NCI-H1092 treated with DMSO at 0.1 percent for 48 hours (cell line): ENCODE results near the gene ZNF699.
A peak's percentile ranks its signal among the peaks of the same experiment; 100 is the strongest.
"Not testable (repeated sequence)": the region's sequence is repeated elsewhere in the genome, so short reads cannot be mapped to it uniquely, and the experiment has no call there.

Source experiments
- DNase-seq: peaks from one replicate; lab custom pipeline; 2025; lab: John Stamatoyannopoulos, UW

Gene ZNF699

DNA sequence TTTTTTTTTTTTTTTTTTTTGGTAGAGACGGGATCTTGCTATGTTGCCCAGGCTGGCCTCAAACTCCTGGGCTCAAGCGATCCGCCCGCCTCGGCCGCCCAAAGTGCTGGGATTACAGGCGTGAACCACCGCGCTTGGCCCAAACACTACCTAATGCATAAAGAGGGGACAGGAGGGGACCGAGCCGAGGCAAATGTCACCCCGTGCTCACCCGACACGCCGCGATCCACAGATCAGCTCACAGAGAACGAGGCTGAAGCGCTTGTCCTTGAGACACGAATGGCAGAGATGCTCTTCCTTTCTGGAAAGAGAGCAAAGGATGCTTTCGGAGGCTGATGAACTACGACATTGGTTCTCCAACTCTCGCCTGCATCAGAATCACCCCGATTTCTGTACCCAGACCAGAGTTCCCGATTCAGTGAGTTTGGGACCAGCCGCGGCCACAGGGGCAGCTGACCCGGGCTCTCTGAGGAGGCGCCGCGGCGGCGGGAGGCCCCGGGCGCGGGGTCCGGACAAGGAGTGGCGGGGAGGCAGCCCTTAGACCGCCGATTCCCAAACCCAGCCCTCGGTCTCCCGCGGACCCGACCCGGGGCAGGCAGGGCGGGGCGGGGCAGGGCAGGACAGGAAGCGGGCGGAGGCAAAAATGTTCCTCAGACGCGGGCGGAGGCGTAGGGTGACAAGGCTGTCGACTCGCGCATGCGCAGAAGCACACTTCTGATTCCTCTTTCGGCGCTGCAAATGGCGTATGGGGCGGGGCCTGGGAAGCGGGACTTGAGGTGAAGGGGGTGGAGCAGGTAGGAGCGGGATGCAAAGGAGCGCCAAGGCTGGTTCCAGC lies at the start of gene ZNF699:
TSS of gene ZNF699 (minus strand) at position 700 of the 835 bp plus-strand sequence. CDS start 4,719 bp downstream, outside the sequence.
- DNase-seq, result peak; percentile 99

DNA sequence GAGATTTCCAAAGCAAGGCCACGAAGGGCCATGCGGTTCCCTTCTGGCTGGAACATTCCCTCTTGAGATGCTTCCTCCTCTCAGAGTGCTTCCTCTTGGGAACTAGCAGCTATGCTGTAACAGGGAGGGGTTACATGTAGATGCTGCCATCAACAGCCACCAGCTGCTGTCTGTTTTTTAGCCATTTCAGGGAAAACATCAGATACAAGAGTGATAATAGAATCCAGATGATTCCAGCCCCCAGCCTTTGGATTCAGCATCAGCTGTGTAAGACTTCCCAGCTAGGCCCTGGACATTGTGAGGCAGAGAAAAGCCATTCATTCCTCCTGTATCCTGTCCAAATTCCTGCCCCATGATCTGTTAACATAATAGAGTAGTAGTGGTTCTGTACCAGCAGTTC lies 45.0 kb upstream of the ZNF699 start:
- DNase-seq, result no peak

GRCh38 chr19:9353011-9353410 lies 43.4 kb upstream of the ZNF699 start:
- DNase-seq, result no peak

DNA sequence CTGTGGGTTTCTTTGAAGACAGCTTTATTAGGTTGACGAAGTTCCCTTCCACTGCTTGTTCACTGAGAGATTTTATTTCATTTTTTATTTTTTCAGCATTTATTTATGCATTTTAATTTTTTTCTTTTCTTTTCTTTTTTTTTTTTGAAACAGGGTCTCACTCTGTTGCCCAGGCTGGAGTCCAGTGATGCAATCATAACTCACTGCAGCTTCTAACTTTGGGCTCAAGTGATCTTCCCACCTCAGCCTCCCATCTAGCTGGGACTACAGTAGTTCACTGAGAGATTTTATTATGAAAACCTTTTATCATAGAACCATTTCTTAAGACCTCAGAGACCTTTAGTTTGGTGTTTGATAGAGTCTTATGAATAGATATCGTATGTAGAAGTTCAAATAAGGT lies 42.9 kb upstream of the ZNF699 start:
- DNase-seq, result no peak

- DNase-seq, result no peak
Measured at GRCh38 chr19:9348671-9349070, 39.0 kb upstream of the ZNF699 start.

DNA sequence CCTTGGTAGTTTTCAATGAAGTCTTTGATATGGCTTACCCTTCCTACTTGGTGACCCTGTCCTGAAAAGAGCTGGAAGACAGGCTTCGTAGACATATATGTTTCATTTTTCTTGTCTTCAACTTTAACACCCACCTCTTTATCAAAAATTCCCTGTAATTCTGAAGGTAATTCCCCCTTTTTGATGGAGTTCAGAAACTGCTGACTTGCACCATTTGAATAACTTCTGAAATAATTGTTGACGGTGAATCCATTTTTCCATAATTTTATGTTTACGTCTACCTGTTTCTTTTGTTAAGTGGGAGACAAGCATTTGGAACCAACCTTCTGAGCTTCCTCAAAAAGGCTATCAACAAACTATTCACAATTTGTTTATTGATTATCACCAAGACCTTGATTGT lies 38.6 kb upstream of the ZNF699 start:
- no peak for DNase-seq

DNA sequence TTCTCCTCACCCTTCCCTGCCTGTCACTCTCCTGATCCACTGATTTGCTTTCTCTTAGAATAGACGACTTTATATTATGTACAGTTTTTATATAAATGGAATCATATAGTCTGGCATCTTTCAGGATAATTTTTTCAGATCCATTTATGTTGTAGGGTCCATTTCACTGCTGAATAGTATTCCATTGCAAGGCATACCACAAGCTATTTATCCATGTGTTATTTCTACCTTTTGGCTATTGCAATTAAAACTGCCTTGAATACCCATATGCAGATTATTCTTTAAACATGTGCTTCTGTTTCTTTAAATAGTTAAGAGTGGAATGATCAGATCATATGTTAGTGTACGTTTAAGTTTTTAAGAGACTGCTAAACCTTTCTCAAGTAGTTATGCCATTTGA lies 35.4 kb upstream of the ZNF699 start:
- DNase-seq, result no peak

GRCh38 chr19:9342610-9343304 lies 33.1 kb upstream of the ZNF699 start:
- no peak for DNase-seq

GRCh38 chr19:9329999-9330398 lies 20.4 kb upstream of the ZNF699 start:
- DNase-seq, result no peak

DNA sequence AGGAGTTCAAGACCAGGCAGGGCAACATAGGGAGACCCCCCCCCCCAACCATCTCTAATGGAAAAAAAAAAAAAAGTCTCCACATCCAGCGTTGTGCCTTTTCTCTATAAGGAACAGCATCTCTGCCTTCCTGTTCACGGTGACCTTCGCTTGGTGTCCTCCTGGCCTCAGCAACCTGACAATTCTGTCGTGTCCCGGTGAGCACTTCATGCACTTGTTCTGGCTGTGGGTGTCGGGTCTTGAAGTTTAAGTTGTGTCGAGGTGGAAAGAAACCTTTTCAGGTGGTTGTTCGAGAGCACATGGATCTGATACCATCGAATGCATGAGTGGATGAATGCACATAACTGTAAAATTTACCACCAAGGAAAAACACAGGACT lies 14.9 kb upstream of the ZNF699 start:
- DNase-seq, result no peak

GRCh38 chr19:9323919-9324583 lies 14.4 kb upstream of the ZNF699 start, which contains the start of gene ZNF559:
ZNF559 (plus strand) TSS chr19:9324179; CDS start chr19:9338550, 14,371 bp downstream.
- DNase-seq, result peak; percentile 95

DNA sequence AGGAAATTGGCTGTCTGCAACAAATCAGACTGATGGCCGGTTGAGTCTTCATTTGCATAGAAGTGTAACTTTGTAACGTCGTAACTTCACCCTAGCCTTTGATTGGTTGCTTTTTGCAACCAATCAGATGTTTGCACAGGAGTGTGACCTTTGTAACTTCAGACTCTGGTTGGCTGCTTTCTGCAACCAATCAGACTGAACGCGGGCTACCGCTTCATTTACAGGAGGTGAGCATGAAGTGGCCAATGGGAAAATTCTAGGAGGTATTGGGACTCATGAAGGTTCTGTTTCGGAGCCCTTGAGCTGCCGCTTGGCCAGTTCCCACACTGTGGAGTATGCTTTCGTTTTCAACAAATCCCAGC lies 13.9 kb upstream of the ZNF699 start:
- peak; percentile 85 for DNase-seq

- not testable (repeated sequence) for DNase-seq
Measured at GRCh38 chr19:9322201-9322600, 12.6 kb upstream of the ZNF699 start.

DNA sequence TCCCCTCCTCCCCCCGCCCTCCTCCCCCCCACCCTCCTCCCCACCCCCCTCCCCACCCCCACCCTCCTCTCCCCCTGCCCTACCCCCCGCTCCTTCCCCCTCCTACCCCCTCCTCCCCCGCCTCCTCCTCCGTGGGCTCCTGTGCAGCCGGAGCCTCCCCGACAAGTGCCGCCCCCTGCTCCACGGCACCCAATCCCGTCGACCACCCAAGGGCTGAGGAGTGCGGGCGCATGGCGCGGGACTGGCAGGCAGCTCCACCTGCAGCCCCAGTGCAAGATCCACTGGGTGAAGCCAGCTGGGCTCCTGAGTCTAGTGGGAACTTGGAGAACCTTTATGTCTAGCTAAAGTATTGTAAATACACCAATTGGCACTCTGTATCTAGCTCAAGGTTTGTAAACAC lies 12.1 kb upstream of the ZNF699 start:
- DNase-seq, result not testable (repeated sequence)

DNA sequence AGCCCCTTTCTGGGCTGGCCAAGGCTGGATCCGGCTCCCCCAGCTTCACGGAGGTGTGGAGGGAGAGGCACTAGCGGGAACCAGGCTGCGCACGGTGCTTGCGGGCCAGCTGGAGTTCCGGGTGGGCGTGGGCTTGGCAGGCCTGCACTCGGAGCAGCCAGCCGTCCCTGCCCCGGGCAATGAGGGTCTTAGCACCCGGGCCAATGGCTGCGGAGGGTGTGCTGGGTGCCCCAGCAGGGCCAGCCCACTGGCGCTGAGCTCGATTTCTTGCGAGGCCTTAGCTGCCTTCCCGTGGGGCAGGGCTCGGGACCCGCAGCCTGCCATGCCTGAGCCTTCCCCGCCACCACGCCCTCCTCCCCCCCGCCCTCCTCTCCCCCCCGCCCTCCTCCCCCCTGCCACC lies 11.7 kb upstream of the ZNF699 start:
- DNase-seq, result no peak

GRCh38 chr19:9313756-9314155 lies 4.1 kb upstream of the ZNF699 start:
- no peak for DNase-seq

DNA sequence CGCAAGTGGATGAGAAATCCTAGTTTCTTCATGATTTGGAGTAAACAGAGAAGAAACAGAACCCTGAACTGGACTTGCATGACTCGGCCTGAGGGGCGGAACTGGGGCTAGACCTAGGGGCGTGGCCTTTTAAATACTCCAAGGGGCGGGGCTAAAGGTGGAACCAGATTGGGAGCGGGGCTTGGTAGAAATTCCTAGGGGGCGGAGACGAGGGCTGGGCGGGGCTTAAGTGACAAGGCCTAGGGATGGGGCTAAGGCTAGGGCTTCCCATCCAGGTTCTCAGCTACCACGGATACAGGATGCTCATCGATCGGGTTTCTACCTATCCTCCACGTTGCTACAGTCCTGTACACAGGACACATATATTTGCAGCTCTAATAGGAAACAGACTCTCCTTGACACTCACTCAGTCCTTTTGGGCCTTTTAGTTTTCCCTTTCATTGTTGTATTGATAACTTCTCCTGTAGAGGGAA lies 372 bp upstream of the ZNF699 start:
- peak; percentile 99 for DNase-seq

DNA sequence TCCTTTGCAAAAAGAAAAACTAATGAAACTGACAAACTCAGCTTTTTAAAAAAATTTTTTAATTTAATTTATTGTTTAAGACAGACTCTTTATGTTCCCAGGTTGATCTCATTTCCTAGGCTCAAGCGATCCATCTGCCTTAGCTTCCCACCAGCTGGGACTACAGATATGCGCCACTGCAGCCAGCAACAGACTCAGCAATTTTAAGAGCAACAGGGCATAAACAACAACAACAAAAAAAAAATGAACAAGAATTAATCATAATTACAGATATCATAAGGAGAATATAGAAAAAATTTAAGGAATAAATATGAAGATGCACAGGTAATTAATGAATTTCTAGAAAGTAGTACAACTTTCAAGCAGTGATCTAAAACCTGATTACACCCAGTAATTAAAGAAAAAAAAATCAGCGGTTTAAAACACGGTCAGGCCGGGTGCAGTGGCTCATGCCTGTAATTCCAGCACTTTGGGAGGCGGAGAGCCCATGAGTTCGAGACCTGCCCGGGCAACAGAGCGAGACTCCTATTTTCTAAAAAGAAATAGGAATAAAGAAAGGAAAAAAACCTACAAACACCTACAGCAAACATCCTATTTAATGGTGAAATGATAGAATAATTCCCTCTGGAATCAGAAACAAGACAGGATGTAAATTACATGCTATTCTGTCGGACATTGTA lies 1.4 kb downstream of the ZNF699 start:
- no peak for DNase-seq

DNA sequence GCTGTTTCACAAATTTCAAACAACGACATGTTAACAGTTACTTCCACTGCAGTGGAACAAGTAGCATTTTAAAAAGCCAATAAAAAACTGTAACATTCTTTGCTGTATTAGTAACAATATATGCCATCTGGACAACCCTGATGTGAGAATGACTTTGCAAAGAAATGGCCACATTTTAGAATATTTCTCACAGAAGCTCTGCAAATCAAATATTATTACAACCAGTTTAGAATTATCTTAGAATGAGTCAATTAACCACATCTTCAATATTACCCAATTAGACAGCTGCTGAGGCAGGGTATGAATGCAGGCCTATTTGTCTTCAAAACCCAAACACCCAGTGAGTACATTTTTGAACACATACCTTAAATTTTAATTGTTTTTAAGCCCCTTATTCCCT lies 3.2 kb downstream of the ZNF699 start:
- no peak for DNase-seq

GRCh38 chr19:9296336-9296735 lies 13.3 kb downstream of the ZNF699 start:
- DNase-seq, result no peak

DNA sequence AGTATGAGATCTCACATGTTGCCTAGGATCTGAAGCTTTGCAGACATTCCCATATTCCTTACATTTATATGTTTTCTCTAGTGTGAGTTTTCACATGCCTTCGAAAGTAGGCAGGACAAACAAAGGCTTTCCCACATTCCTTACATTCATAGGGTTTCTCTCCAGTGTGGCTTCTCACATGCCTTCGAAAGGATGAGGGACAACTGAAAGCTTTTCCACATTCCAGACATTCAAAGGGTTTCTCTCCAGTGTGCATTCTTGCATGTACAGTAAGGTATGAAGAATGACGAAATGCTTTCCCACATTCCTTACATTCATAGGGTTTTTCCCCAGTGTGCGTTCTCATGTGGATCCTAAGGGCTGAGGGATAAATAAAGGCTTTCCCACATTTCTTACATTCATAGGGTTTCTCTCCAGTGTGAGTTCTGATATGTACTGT lies 14.2 kb downstream of the ZNF699 start:
- no peak for DNase-seq

DNA sequence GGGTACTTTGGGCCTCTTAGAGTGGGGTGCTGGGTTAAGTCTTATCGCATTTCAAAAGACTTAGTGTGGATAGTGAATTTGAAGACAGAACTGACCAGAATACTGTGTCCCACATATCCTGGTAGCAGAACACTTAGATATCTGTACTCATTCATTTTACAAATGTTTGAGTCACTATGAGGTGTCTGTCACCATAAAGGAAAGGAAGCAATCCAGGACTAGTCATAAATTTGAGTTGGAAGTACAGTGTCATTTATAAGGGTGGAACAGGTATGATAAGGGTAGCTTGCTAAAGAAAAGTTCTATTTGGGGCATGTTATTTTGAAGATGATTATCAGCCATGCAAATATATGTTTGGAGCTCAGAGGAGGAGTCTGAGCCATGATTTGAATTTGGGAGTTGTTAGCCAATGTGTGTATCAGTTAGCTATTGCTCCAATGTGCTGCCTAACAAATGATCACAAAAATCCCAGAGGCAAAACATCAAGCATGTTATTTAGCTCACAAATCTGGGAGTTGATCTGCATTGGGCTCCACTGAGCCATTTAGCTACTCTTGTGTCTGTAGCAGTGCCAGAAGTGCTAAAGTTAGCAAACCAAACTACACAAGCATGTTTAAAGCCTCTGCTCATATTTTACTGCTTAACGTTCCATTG lies 20.3 kb downstream of the ZNF699 start:
- DNase-seq, result no peak
